Measurements from ENCODE around the gene BMERB1. TPM values are rescaled to one million over a fixed set of nuclear protein-coding genes. Genes with fewer than 3 reads are reported as not detected.

Gene BMERB1
- total and polyA plus RNA-seq, 4 donors: 5.6 to 33.3 (median 9.0) TPM

DNA sequence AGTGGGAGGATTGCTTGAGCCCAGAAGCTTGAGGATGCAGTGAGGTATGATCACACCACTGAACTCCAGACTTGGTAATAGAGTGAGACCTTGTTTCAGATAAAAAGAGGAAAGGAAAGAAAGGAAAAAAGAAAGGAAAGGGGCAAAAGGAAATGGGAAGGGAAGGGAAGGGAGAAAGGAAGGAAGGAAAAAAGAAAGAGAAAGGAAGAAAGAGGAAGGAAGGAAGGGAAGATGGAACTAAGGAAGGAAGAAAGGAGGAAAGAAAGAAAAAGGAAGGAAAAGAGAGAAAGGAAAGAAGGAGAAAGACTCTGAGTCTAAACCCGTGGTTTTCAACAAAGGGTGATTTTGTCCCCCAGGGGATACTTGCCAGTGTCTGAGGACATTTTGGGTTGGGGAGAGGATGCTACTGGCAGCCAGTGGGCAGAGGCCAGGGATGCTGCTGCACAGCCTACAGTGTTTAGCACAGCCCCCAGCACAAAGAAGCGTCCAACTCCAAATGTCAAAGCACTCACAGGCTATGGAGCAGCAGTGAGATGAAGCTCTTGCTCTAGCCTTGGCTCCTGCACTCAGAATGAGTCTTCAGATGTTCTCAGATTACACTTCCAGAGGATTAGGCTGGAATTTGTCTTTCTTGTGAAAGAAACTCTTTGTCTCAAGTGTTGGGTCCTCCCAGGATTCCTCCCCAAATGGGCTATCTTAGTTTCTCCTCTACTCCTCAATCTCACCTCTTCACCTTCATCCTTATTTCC, 64.2 kb downstream of the BMERB1 start:
- WGBS: 88% methylated on average over 2 of the region's 2 CpGs
- Histone ChIP-seq H3K27ac (ENCODE audit: low read depth in 1 of 2, low read length in 2 of 2) (no peak overlapping the region), H3K27me3 (ENCODE audit: control insufficient read depth in 4 of 4, insufficient read depth in 4 of 4, low read length in 3 of 4) (no peaks in the 10 kb centered on the region), H3K4me1 (ENCODE audit: control insufficient read depth in 4 of 4, insufficient read depth in 4 of 4, low read length in 3 of 4) (peaks cover 2 to 9% (median 6%) of the 10 kb centered on the region in 4 donors), H3K9ac (ENCODE audit: low read depth in 1 of 2, low read length in 2 of 2) (no peak overlapping the region), H3K36me3 (ENCODE audit: control insufficient read depth in 4 of 4, insufficient read depth in 3 of 4, low read depth in 1 of 4, low read length in 3 of 4) (no peaks in the 10 kb centered on the region), H3K9me3 (ENCODE audit: control insufficient read depth in 4 of 4, low read length in 3 of 4) (no peaks in the 10 kb centered on the region), H3K4me3 (ENCODE audit: low read depth in 1 of 3, low read length in 3 of 3) (no peak overlapping the region)
- TF ChIP-seq, protein P1, sequence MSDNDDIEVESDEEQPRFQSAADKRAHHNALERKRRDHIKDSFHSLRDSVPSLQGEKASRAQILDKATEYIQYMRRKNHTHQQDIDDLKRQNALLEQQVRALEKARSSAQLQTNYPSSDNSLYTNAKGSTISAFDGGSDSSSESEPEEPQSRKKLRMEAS (IDR thresholded peaks at IDR 0.05): no peak
- TF ChIP-seq HNF4A (conservative IDR thresholded peaks at IDR 0.05): no peak
- TF ChIP-seq RAD21 (IDR thresholded peaks at IDR 0.05): no peak
- TF ChIP-seq YY1 (IDR thresholded peaks at IDR 0.05): no peak
- no peak for TF ChIP-seq RXRA (IDR thresholded peaks at IDR 0.05)
- TF ChIP-seq, protein P2, sequence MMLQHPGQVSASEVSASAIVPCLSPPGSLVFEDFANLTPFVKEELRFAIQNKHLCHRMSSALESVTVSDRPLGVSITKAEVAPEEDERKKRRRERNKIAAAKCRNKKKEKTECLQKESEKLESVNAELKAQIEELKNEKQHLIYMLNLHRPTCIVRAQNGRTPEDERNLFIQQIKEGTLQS (IDR thresholded peaks at IDR 0.05): no peak
- TF ChIP-seq JUND (IDR thresholded peaks at IDR 0.05): no peak
- TF ChIP-seq FOXA1 (IDR thresholded peaks at IDR 0.05): no peak
- no peak for TF ChIP-seq NR2F2 (IDR thresholded peaks at IDR 0.05)
- no peak for TF ChIP-seq EGR1 (IDR thresholded peaks at IDR 0.05; ENCODE audit: low read depth in 2 of 2)
- no peak for TF ChIP-seq FOXA2 (IDR thresholded peaks at IDR 0.05)
- no peak for TF ChIP-seq GABPA (IDR thresholded peaks at IDR 0.05 in 1 of 2, conservative IDR thresholded peaks at IDR 0.05 in 1 of 2)
- no peak for TF ChIP-seq SP1 (IDR thresholded peaks at IDR 0.05)
- TF ChIP-seq TAF1 (conservative IDR thresholded peaks at IDR 0.05): no peak
- TF ChIP-seq, protein P3, sequence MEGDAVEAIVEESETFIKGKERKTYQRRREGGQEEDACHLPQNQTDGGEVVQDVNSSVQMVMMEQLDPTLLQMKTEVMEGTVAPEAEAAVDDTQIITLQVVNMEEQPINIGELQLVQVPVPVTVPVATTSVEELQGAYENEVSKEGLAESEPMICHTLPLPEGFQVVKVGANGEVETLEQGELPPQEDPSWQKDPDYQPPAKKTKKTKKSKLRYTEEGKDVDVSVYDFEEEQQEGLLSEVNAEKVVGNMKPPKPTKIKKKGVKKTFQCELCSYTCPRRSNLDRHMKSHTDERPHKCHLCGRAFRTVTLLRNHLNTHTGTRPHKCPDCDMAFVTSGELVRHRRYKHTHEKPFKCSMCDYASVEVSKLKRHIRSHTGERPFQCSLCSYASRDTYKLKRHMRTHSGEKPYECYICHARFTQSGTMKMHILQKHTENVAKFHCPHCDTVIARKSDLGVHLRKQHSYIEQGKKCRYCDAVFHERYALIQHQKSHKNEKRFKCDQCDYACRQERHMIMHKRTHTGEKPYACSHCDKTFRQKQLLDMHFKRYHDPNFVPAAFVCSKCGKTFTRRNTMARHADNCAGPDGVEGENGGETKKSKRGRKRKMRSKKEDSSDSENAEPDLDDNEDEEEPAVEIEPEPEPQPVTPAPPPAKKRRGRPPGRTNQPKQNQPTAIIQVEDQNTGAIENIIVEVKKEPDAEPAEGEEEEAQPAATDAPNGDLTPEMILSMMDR (IDR thresholded peaks at IDR 0.05; ENCODE audit: low read depth, low read length, missing input control): no peak
- TF ChIP-seq, protein P4, sequence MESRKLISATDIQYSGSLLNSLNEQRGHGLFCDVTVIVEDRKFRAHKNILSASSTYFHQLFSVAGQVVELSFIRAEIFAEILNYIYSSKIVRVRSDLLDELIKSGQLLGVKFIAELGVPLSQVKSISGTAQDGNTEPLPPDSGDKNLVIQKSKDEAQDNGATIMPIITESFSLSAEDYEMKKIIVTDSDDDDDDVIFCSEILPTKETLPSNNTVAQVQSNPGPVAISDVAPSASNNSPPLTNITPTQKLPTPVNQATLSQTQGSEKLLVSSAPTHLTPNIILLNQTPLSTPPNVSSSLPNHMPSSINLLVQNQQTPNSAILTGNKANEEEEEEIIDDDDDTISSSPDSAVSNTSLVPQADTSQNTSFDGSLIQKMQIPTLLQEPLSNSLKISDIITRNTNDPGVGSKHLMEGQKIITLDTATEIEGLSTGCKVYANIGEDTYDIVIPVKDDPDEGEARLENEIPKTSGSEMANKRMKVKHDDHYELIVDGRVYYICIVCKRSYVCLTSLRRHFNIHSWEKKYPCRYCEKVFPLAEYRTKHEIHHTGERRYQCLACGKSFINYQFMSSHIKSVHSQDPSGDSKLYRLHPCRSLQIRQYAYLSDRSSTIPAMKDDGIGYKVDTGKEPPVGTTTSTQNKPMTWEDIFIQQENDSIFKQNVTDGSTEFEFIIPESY (IDR thresholded peaks at IDR 0.05): no peak
- TF ChIP-seq, protein P5, sequence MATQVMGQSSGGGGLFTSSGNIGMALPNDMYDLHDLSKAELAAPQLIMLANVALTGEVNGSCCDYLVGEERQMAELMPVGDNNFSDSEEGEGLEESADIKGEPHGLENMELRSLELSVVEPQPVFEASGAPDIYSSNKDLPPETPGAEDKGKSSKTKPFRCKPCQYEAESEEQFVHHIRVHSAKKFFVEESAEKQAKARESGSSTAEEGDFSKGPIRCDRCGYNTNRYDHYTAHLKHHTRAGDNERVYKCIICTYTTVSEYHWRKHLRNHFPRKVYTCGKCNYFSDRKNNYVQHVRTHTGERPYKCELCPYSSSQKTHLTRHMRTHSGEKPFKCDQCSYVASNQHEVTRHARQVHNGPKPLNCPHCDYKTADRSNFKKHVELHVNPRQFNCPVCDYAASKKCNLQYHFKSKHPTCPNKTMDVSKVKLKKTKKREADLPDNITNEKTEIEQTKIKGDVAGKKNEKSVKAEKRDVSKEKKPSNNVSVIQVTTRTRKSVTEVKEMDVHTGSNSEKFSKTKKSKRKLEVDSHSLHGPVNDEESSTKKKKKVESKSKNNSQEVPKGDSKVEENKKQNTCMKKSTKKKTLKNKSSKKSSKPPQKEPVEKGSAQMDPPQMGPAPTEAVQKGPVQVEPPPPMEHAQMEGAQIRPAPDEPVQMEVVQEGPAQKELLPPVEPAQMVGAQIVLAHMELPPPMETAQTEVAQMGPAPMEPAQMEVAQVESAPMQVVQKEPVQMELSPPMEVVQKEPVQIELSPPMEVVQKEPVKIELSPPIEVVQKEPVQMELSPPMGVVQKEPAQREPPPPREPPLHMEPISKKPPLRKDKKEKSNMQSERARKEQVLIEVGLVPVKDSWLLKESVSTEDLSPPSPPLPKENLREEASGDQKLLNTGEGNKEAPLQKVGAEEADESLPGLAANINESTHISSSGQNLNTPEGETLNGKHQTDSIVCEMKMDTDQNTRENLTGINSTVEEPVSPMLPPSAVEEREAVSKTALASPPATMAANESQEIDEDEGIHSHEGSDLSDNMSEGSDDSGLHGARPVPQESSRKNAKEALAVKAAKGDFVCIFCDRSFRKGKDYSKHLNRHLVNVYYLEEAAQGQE (IDR thresholded peaks at IDR 0.05): no peak
- no peak for TF ChIP-seq HNF4G (IDR thresholded peaks at IDR 0.05)
- DNase-seq (ENCODE audit: low spot score): no peak
